Measurements from ENCODE around the gene FGF8. TPM values are rescaled to one million over a fixed set of nuclear protein-coding genes. Genes with fewer than 3 reads are reported as not detected.

FGF8 gene
- total and polyA plus RNA-seq, 2 donors (not counting 1 experiment from before 2014, with no cell fraction given) = not detected

GRCh38 chr10:101807158-101807557 is 31.2 kb upstream of the FGF8 start:
- no peak for DNase-seq (ENCODE audit: low read depth in 2 of 2)
- no peaks in the 10 kb centered on the region for H4K20me1 ChIP-seq (ENCODE audit: control insufficient read depth, extremely low read depth, insufficient read depth, low read length)

GRCh38 chr10:101803511-101803910 is 27.6 kb upstream of the FGF8 start:
- no peak overlapping the region for H3K4me2 ChIP-seq (ENCODE audit: extremely low read depth, insufficient read depth, low read length)

More at GRCh38 chr10:101807158-101807557, 31.2 kb upstream of the FGF8 start:
- Histone ChIP-seq H3K4me3 (replicated peaks in 1 of 4; ENCODE audit: control extremely low read depth in 1 of 4, insufficient read depth in 1 of 4, low read depth in 3 of 4, low read length in 4 of 4) (no peak overlapping the region), H3K4me1 (ENCODE audit: control insufficient read depth, extremely low read depth, insufficient read depth, low read length) (no peaks in the 10 kb centered on the region), H3K27ac (ENCODE audit: insufficient read depth, low read length) (no peak overlapping the region), H3K9ac (ENCODE audit: insufficient read depth, low read length) (no peak overlapping the region), H3K4me2 (ENCODE audit: extremely low read depth, insufficient read depth, low read length) (no peak overlapping the region), H3K79me2 (ENCODE audit: control insufficient read depth, insufficient read depth, low read length) (peaks cover 46% of the 10 kb centered on the region), H3K36me3 (ENCODE audit: control insufficient read depth, insufficient read depth, low read length) (peaks cover 6% of the 10 kb centered on the region), H3K9me3 (ENCODE audit: control insufficient read depth, insufficient read depth, low read depth, low read length) (no peaks in the 10 kb centered on the region), H2AFZ (ENCODE audit: low read length) (no peak overlapping the region), H3K27me3 (ENCODE audit: control insufficient read depth, insufficient read depth, low read length) (no peaks in the 10 kb centered on the region)
- TF ChIP-seq CTCF (conservative IDR thresholded peaks at IDR 0.05 in 1 of 2, IDR thresholded peaks at IDR 0.05 in 1 of 2; ENCODE audit: low read depth in 1 of 2, low read length in 2 of 2) (no peak), EZH2 (IDR thresholded peaks at IDR 0.05; ENCODE audit: low read length, missing control alignments) (no peak)

GRCh38 chr10:101797403-101798059 is 21.6 kb upstream of the FGF8 start:
- Histone ChIP-seq H3K27me3 (ENCODE audit: control insufficient read depth, insufficient read depth, low read length) (no peaks in the 10 kb centered on the region), H3K36me3 (ENCODE audit: control insufficient read depth, insufficient read depth, low read length) (peaks cover 24% of the 10 kb centered on the region), H3K27ac (ENCODE audit: insufficient read depth, low read length) (no peak overlapping the region), H3K4me1 (ENCODE audit: control insufficient read depth, extremely low read depth, insufficient read depth, low read length) (no peaks in the 10 kb centered on the region), H3K79me2 (ENCODE audit: control insufficient read depth, insufficient read depth, low read length) (peaks cover 35% of the 10 kb centered on the region), H4K20me1 (ENCODE audit: control insufficient read depth, extremely low read depth, insufficient read depth, low read length) (peaks cover 2% of the 10 kb centered on the region), H3K9ac (ENCODE audit: insufficient read depth, low read length) (no peak overlapping the region), H2AFZ (ENCODE audit: low read length) (no peak overlapping the region), H3K4me2 (ENCODE audit: extremely low read depth, insufficient read depth, low read length) (no peak overlapping the region), H3K9me3 (ENCODE audit: control insufficient read depth, insufficient read depth, low read depth, low read length) (no peaks in the 10 kb centered on the region), H3K4me3 (replicated peaks in 1 of 4; ENCODE audit: control extremely low read depth in 1 of 4, insufficient read depth in 1 of 4, low read depth in 3 of 4, low read length in 4 of 4) (no peak overlapping the region)
- no peak for DNase-seq (ENCODE audit: low read depth in 2 of 2)
- TF ChIP-seq EZH2 (IDR thresholded peaks at IDR 0.05; ENCODE audit: low read length, missing control alignments) = no peak
- TF ChIP-seq CTCF (conservative IDR thresholded peaks at IDR 0.05 in 1 of 2, IDR thresholded peaks at IDR 0.05 in 1 of 2; ENCODE audit: low read depth in 1 of 2, low read length in 2 of 2) = no peak

More at GRCh38 chr10:101803511-101803910, 27.6 kb upstream of the FGF8 start:
- no peak overlapping the region for H3K9ac ChIP-seq (ENCODE audit: insufficient read depth, low read length)
- no peaks in the 10 kb centered on the region for H3K9me3 ChIP-seq (ENCODE audit: control insufficient read depth, insufficient read depth, low read depth, low read length)
- no peak for DNase-seq (ENCODE audit: low read depth in 2 of 2)
- H3K27me3 ChIP-seq (ENCODE audit: control insufficient read depth, insufficient read depth, low read length) = no peaks in the 10 kb centered on the region
- no peaks in the 10 kb centered on the region for H3K4me1 ChIP-seq (ENCODE audit: control insufficient read depth, extremely low read depth, insufficient read depth, low read length)
- H3K36me3 ChIP-seq (ENCODE audit: control insufficient read depth, insufficient read depth, low read length) = peaks cover 15% of the 10 kb centered on the region
- H2AFZ ChIP-seq (ENCODE audit: low read length) = no peak overlapping the region
- TF ChIP-seq CTCF (conservative IDR thresholded peaks at IDR 0.05 in 1 of 2, IDR thresholded peaks at IDR 0.05 in 1 of 2; ENCODE audit: low read depth in 1 of 2, low read length in 2 of 2) = no peak
- TF ChIP-seq EZH2 (IDR thresholded peaks at IDR 0.05; ENCODE audit: low read length, missing control alignments) = no peak
- H3K27ac ChIP-seq (ENCODE audit: insufficient read depth, low read length) = no peak overlapping the region
- no peak overlapping the region for H3K4me3 ChIP-seq (replicated peaks in 1 of 4; ENCODE audit: control extremely low read depth in 1 of 4, insufficient read depth in 1 of 4, low read depth in 3 of 4, low read length in 4 of 4)
- H4K20me1 ChIP-seq (ENCODE audit: control insufficient read depth, extremely low read depth, insufficient read depth, low read length) = peaks cover 2% of the 10 kb centered on the region
- H3K79me2 ChIP-seq (ENCODE audit: control insufficient read depth, insufficient read depth, low read length) = peaks cover 36% of the 10 kb centered on the region

Measured in fibroblast of lung (primary cell).